Astrocyte (in vitro differentiated cells and primary cell): ENCODE measurements around the gene PIM3. TPM values are rescaled to one million over a fixed set of nuclear protein-coding genes. Genes with fewer than 3 reads are reported as not detected.
A peak's percentile ranks its signal among the peaks of the same experiment; 100 is the strongest.

ENCODE experiments used
- DNase-seq: peaks from one replicate; pipeline ENCODE4 v3.0.0-alpha.2; 2010; ENCODE audit warnings: low read depth
- FAIRE-seq: peaks from 2 replicates; lab custom pipeline; 2011; peaks lifted over from hg19 to GRCh38; lab: Jason Lieb, UNC
- H2AFZ ChIP-seq: 2 replicates; pipeline ENCODE4 v1.6.0; 2012; ENCODE audit warnings: low read depth, low read length, inconsistent platforms
- H3K27ac ChIP-seq: 2 replicates; pipeline ENCODE4 v1.5.1; 2011; ENCODE audit warnings: low read depth, low read length, inconsistent platforms
- H3K27me3 ChIP-seq: 2 replicates; pipeline ENCODE4 v1.6.0; 2011; ENCODE audit warnings: low read length, inconsistent platforms; ENCODE audit not compliant: insufficient read depth
- H3K36me3 ChIP-seq: 2 replicates; pipeline ENCODE4 v1.5.1; 2011; ENCODE audit warnings: low read length, inconsistent platforms; ENCODE audit not compliant: insufficient read depth
- H3K4me1 ChIP-seq: 2 replicates; pipeline ENCODE4 v1.5.1; 2011; ENCODE audit warnings: low read length, inconsistent platforms; ENCODE audit not compliant: insufficient read depth
- H3K4me2 ChIP-seq: 2 replicates; pipeline ENCODE4 v1.6.0; 2012; ENCODE audit warnings: low read length, inconsistent platforms
- H3K4me3 ChIP-seq: 2 replicates; pipeline ENCODE4 v1.5.1; 2011; ENCODE audit warnings: low read depth, mild to moderate bottlenecking, low read length, inconsistent platforms; ENCODE audit not compliant: insufficient read depth
- H3K79me2 ChIP-seq: 2 replicates; pipeline ENCODE4 v1.6.0; 2012; ENCODE audit warnings: mild to moderate bottlenecking, low read length, inconsistent platforms; ENCODE audit not compliant: insufficient read depth
- H3K9ac ChIP-seq: 2 replicates; pipeline ENCODE4 v1.6.0; 2012; ENCODE audit warnings: mild to moderate bottlenecking, low read length, inconsistent platforms
- H3K9me3 ChIP-seq: 2 replicates; pipeline ENCODE4 v1.5.1; 2012; ENCODE audit warnings: low read depth, mild to moderate bottlenecking, low read length, inconsistent platforms; ENCODE audit not compliant: insufficient read depth
- H4K20me1 ChIP-seq: 2 replicates; pipeline ENCODE4 v1.6.0; 2012; ENCODE audit warnings: low read length, inconsistent platforms; ENCODE audit not compliant: insufficient read depth
- H3K27ac Mint-ChIP-seq: one replicate; pipeline ENCODE4 v1.8.0; 2021; ENCODE audit warnings: mild to moderate bottlenecking, mixed read lengths; ENCODE audit not compliant: unreplicated experiment
- H3K27me3 Mint-ChIP-seq: one replicate; pipeline ENCODE4 v1.8.0; 2021; ENCODE audit warnings: low read depth, mixed read lengths; ENCODE audit not compliant: unreplicated experiment
- H3K36me3 Mint-ChIP-seq: one replicate; pipeline ENCODE4 v1.8.0; 2021; ENCODE audit warnings: low read depth, mixed read lengths; ENCODE audit not compliant: unreplicated experiment
- H3K4me1 Mint-ChIP-seq: one replicate; pipeline ENCODE4 v1.8.0; 2021; ENCODE audit warnings: low read depth, mixed read lengths; ENCODE audit not compliant: unreplicated experiment
- H3K4me3 Mint-ChIP-seq: one replicate; pipeline ENCODE4 v1.8.0; 2021; ENCODE audit warnings: mild to moderate bottlenecking, moderate library complexity, mixed read lengths; ENCODE audit not compliant: unreplicated experiment
- H3K9me3 Mint-ChIP-seq: one replicate; pipeline ENCODE4 v1.8.0; 2021; ENCODE audit warnings: mild to moderate bottlenecking, mixed read lengths; ENCODE audit not compliant: unreplicated experiment
- EZH2 ChIP-seq: IDR thresholded peaks from 2 replicates; pipeline ENCODE4 v1.6.1; 2012; ENCODE audit warnings: mild to moderate bottlenecking, low read length, inconsistent platforms; ENCODE audit not compliant: insufficient read depth
- total RNA-seq: library from RNA; stranded (reverse); gene quantifications from 2 replicates; pipeline ENCODE4 v1.2.1, GENCODE V29; 2021
- TF ChIP-seq, protein P1 (sequence below): IDR thresholded peaks from 2 replicates; pipeline ENCODE4 v1.5.1; 2011; ENCODE audit warnings: low read depth, mild to moderate bottlenecking, inconsistent platforms, low read length, moderate library complexity; ENCODE audit not compliant: insufficient read depth

The PIM3 gene
- total RNA-seq, 1 donor from 2014 or later, result 15.5 TPM

GRCh38 chr22:49951678-49951985 is 8.9 kb upstream of the PIM3 start:
- H4K20me1 ChIP-seq, result no peaks in the 10 kb centered on the region
- H3K27me3 ChIP-seq, result no peaks in the 10 kb centered on the region
- FAIRE-seq, result no peak
- no peak overlapping the region for H3K4me2 ChIP-seq
- no peaks in the 10 kb centered on the region for H3K79me2 ChIP-seq
- Mint-ChIP-seq H3K27me3 (peaks cover 4% of the 10 kb centered on the region), H3K27ac (peak overlapping the region; percentile 78), H3K4me1 (peaks cover 6% of the 10 kb centered on the region), H3K36me3 (no peaks in the 10 kb centered on the region), H3K9me3 (no peaks in the 10 kb centered on the region), H3K4me3 (no peak overlapping the region)
- no peak for DNase-seq
- TF ChIP-seq, protein P1, sequence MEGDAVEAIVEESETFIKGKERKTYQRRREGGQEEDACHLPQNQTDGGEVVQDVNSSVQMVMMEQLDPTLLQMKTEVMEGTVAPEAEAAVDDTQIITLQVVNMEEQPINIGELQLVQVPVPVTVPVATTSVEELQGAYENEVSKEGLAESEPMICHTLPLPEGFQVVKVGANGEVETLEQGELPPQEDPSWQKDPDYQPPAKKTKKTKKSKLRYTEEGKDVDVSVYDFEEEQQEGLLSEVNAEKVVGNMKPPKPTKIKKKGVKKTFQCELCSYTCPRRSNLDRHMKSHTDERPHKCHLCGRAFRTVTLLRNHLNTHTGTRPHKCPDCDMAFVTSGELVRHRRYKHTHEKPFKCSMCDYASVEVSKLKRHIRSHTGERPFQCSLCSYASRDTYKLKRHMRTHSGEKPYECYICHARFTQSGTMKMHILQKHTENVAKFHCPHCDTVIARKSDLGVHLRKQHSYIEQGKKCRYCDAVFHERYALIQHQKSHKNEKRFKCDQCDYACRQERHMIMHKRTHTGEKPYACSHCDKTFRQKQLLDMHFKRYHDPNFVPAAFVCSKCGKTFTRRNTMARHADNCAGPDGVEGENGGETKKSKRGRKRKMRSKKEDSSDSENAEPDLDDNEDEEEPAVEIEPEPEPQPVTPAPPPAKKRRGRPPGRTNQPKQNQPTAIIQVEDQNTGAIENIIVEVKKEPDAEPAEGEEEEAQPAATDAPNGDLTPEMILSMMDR, result no peak
- TF ChIP-seq EZH2, result no peak
- H3K36me3 ChIP-seq, result no peaks in the 10 kb centered on the region
- peaks cover 12% of the 10 kb centered on the region for H3K4me1 ChIP-seq
- peak overlapping the region; percentile 55 for H3K9ac ChIP-seq
- H2AFZ ChIP-seq, result peak overlapping the region; percentile 2
- H3K9me3 ChIP-seq, result no peaks in the 10 kb centered on the region
- H3K4me3 ChIP-seq, result no peak overlapping the region
- peak overlapping the region; percentile 57 for H3K27ac ChIP-seq

DNA sequence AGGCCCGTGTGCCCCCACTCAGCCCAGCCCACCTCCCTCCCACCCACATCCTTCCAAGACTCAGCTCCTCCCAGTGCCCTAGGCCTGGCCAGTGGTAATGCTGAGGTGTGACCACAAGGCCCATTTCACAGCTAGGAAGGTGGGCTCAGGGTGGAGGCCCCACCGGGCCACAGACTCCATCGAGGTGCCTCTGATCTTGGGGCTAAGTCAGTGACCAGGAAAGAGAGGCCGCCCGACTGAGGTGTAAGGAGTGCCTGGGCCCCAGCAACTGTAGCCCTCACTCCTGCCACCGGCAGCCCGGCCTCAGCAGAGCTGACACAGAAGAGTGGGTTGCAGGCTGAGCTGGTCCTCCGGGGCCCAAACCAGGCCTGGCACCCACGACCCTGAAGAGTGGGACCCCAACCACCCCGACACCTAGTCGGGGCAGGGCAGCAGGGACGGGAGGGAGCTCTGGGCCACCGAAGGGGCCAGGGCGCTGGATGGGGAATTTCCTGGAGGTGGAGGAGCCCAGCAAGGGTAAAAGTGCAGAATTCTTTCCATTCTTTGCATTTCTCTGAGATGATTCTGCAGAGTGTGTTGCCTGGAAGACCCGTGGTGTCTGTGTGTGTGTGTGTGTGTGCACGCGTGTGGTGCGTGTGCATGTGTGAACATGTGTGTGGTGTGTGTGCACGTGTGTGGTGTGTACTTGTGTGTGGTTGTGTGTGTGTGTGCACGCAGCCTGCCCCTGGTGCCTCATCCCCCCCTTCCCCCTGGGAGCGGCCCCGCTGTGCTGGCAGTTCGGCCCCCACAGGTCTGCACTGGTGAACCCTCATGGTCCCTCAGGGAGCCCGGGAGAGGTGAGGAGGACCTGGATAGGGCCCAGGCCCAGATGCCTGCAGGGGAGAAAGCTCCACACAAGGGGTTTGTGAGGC is 8.3 kb upstream of the PIM3 start:
- Mint-ChIP-seq H3K36me3 (no peaks in the 10 kb centered on the region), H3K9me3 (no peaks in the 10 kb centered on the region), H3K4me1 (peaks cover 4% of the 10 kb centered on the region), H3K27me3 (peaks cover 2% of the 10 kb centered on the region), H3K4me3 (no peak overlapping the region), H3K27ac (peak overlapping the region; percentile 78)
- Histone ChIP-seq H2AFZ (peak overlapping the region; percentile 2), H3K9ac (peak overlapping the region; percentile 55), H3K4me1 (peaks cover 12% of the 10 kb centered on the region), H3K27me3 (no peaks in the 10 kb centered on the region), H3K79me2 (no peaks in the 10 kb centered on the region), H3K27ac (peak overlapping the region; percentile 57), H4K20me1 (no peaks in the 10 kb centered on the region), H3K4me3 (no peak overlapping the region), H3K36me3 (no peaks in the 10 kb centered on the region), H3K9me3 (no peaks in the 10 kb centered on the region), H3K4me2 (peak overlapping the region; percentile 70)
- no peak for TF ChIP-seq EZH2
- TF ChIP-seq, protein P1, result no peak
- FAIRE-seq (no peak), DNase-seq (peak; percentile 84)
